Astrocyte (in vitro differentiated cells and primary cell): ENCODE results near the gene SLC44A5.

Experiments used
- CTCF ChIP-seq: IDR thresholded peaks from 2 replicates; pipeline ENCODE4 v1.5.1; 2011; ENCODE audit warnings: low read depth, mild to moderate bottlenecking, inconsistent platforms, low read length, moderate library complexity; ENCODE audit not compliant: insufficient read depth
- EZH2 ChIP-seq: IDR thresholded peaks from 2 replicates; pipeline ENCODE4 v1.6.1; 2012; ENCODE audit warnings: mild to moderate bottlenecking, low read length, inconsistent platforms; ENCODE audit not compliant: insufficient read depth

GRCh38 chr1:75614399-75614756 is 3.5 kb upstream of the SLC44A5 start:
- TF ChIP-seq CTCF (no peak), EZH2 (no peak)
